SK-N-DZ (cell line): ENCODE data around the gene ZNF532. TPM values are rescaled to one million over a fixed set of nuclear protein-coding genes. Genes with fewer than 3 reads are reported as not detected.
"Not testable (repeated sequence)": the region's sequence is repeated elsewhere in the genome, so short reads cannot be mapped to it uniquely, and the experiment has no call there.

ENCODE experiments used
- DNase-seq: peaks from one replicate; pipeline ENCODE4 v3.0.0-alpha.2; 2015; ENCODE audit warnings: low spot score
- polyA plus RNA-seq, 2 experiments: library from polyadenylated mRNA; depleted of rRNA; stranded (reverse); fragments of >200 nt; gene quantifications; 2 replicates each; pipeline ENCODE4 v1.2.3, GENCODE V29; 2014

Gene ZNF532, protein sequence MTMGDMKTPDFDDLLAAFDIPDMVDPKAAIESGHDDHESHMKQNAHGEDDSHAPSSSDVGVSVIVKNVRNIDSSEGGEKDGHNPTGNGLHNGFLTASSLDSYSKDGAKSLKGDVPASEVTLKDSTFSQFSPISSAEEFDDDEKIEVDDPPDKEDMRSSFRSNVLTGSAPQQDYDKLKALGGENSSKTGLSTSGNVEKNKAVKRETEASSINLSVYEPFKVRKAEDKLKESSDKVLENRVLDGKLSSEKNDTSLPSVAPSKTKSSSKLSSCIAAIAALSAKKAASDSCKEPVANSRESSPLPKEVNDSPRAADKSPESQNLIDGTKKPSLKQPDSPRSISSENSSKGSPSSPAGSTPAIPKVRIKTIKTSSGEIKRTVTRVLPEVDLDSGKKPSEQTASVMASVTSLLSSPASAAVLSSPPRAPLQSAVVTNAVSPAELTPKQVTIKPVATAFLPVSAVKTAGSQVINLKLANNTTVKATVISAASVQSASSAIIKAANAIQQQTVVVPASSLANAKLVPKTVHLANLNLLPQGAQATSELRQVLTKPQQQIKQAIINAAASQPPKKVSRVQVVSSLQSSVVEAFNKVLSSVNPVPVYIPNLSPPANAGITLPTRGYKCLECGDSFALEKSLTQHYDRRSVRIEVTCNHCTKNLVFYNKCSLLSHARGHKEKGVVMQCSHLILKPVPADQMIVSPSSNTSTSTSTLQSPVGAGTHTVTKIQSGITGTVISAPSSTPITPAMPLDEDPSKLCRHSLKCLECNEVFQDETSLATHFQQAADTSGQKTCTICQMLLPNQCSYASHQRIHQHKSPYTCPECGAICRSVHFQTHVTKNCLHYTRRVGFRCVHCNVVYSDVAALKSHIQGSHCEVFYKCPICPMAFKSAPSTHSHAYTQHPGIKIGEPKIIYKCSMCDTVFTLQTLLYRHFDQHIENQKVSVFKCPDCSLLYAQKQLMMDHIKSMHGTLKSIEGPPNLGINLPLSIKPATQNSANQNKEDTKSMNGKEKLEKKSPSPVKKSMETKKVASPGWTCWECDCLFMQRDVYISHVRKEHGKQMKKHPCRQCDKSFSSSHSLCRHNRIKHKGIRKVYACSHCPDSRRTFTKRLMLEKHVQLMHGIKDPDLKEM (N-terminal part only)
- polyA plus RNA-seq (2014; cell fraction: cytosol; rRNA removed) = 42.6 and 65.6 TPM in 2 replicates
- 43.0 and 70.1 TPM in 2 replicates for polyA plus RNA-seq (2014; cell fraction: nucleus; rRNA removed)

DNA sequence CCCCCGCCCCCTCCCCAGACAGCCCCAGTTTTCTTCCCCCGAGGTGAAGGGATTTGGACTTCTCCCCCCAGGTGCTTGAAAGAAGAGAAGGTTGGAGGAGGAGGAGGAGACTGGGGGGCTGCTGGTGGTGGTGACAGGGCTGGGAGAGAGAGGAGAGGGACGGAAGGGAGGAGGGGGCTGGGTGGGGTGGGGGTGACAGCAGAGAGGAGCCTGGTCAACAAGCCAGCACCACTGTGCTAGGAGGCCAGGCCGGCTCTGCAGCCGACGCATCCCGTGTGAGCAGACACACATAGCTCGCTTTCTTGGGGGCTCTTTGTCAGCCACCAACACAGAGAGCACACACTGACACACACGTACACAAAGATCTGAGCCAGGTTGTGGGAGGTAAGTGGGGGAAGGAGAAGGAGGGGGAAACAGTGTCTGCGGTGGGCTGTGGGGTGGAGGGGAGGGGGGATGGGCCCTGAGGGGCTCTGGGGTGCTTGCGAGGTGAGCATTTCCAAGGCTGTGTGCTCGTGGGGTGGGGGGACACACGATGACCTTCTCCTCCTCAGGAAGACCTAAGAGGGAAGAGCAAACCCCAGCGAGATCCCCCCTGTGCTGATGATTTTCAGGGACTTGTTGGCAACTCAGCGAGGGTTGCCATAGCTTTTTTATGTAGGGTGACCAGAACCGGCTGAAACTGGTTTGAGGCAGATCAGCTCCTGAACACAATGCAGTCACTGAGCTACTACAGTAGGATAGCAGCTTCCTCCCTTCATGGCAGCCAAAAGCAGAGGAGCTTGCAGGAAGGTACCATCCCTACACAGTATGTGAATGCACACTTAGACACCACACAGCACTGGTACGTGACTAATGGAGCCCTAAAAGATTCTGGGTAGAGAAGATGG, at the start of gene ZNF532:
Gene ZNF532, plus strand, starts transcription at position 732 of the 887 bp plus-strand sequence. CDS start 53,411 bp downstream, outside the sequence.
- DNase-seq = peak; percentile 79

DNA sequence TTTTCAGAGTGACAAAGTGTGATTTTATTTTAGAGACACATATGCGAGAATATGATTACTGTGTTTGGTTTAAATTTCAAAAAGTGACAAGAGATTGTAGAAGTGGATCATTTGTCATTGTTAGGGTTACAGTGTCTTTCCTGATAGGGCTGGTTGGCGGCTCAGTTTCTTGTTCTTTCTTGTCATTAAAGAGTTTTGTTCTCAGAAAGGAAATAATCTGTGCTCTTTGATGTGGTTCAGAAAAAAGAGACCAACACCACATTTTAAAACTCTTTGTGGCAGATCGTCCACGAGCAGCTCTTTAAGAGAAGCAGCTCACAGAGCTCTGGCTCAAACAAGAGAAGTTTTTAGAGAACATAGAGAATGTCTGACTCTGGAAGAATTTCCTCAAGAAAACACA, 45.6 kb upstream of the ZNF532 start:
- no peak for DNase-seq

DNA sequence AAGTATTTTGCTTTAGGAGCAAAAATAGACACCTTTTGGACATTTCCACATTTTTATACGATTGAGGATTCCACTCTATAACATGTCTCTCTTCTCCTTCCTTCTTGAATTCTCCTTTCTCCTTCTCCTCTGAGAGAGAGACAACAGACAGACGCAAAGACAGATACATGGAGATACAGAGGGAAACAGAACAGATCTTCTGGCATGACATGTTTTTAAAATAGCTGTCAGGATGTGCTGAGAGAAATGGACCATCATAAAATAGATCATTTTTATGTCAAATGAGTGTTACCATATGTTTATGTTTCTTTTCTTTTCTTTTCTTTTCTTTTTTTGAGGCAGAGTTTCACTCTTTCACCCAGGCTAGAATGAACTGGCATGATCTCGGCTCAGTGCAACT, 44.4 kb upstream of the ZNF532 start:
- DNase-seq = no peak

DNA sequence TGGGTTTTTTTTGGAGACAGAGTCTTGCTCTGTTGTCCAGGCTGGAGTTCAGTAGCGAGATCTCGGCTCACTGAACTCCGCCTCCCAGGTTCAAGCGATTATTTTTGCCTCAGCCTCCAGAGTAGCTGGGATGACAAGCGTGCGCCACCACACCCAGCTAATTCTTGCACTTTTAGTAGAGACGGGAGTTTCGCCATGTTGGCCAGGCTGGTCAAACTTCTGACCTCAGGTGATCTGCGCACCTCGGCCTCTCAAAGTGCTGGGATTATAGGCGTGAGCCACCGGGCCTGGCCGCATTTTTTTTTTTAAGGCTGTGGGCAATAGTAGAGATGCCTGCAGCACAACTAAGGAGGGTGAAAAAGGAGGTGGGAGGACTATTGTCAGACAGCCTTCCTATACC, 41.7 kb upstream of the ZNF532 start:
- no peak for DNase-seq

DNA sequence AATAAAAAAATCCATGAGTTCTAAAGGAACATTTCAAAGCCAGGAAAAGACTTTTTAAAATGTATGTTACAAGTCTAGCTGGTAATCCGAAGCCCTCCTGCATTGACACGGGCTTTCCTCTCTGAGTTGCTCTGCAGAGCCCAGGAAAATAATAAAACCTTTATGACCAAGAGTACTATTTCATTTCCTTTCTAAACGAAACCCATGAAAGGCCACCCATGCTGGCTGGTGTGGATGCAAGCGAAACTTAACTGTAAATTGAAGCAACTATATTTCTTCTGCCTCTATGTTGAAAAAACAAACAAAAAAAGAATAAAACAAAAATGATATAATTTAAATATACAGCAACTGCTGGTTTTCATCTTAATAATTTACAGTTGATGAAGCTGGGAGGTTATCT, 41.3 kb upstream of the ZNF532 start:
- no peak for DNase-seq

DNA sequence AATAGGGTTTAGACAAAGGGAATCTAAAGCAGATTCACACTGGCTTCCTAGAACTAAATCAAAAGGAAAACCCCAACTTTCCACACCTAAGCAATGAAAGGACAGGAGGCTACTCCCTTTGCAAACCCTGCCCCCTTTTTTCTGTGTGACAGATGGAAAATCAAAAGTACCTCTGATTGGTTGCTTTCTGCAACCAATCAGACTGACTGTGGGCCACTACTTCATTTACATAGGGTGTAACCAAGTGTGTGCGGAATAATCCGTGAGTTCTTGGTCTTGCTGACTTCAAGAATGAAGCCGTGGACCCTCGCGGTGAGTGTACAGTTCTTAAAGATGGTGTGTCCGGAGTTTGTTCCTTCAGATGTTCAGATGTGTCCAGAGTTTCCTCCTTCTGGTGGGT, 37.8 kb upstream of the ZNF532 start:
- not testable (repeated sequence) for DNase-seq

DNA sequence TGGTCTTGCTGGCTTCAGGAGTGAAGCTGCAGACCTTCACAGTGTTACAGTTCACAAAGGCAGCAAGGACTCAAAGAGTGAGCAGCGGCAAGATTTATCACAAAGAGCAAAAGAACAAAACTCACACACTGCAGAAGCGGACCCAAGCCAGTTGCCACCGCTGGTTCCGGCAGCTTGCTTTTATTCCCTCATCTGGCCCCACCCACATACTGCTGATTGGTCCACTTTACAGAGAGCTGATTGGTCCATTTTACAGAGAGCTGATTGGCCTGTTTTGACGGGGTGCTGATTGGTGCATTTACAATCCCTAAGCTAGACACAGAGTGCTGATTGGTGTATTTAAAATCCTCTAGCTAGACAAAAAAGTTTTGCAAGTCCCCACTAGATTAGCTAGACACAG, 37.2 kb upstream of the ZNF532 start:
- no peak for DNase-seq

DNA sequence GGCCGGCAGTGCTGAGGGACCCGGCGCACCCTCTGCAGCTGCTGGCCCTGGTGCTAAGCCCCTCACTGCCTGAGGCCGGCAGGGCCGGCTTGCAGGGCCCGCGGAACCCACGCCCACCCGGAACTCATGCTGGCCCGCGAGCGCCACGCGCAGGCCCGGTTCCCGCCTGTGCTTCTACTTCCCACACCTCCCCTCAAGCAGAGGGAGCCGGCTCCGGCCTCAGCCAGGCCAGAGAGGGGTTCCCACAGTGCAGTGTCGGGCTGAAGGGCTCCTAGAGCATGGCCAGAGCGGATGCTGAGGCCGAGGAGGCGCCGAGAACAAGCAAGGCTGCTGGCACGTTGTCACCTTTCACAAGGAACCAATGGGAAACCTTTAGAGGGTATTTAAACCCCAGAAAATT, 36.8 kb upstream of the ZNF532 start:
- DNase-seq = no peak

DNA sequence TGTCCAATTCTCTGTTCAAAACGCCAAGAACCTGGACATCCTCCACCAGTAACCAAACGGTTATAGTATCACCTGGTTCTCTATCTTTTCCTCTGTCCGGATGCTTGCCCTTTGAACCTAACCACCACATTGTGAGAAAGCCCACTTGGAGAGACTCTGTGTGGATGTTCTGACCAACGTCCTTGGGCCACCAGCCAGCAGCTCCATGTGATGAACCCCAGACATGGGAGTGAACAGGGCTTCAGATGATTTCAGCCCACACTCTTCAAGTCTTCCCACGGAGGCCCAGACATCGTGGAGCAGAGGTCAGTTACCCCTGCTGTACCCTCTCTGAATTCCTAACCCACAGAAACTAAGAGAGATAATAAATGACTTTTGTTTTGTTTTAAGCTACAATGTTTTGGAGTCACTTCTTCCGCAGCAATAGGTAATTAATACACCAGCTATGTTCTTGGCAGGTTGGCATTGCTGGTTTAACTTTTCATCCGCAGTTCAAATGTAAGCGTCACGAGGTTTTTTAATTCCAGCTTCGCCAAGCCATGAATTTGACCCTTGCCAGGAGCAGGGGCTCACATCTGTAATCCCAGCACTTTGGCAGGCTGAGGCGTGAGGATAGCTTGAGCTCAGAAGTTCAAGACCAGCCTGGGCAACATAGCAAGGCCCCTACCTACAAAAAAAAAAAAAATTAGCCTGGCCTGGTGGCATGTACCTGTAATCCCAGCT, 36.1 kb upstream of the ZNF532 start:
- no peak for DNase-seq

DNA sequence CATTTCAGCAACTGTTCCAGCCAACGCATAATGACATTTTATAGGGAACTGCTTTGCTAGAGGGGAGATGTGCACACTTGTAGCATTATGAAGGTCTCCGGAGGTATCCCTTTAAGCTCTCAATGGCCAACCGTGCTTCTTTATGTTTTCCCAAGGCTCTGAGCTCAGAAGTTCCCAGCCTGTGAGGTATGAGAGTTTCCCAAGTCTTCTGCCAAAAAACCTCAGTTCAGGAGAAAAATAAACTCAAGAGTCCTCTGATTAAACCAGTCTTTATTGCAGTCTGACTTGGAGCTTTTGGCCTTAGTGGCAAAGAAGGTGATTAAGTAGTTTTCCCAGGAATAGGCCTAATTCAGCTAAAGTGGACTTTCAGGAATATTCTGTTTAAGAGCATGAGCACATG, 35.4 kb upstream of the ZNF532 start:
- no peak for DNase-seq

DNA sequence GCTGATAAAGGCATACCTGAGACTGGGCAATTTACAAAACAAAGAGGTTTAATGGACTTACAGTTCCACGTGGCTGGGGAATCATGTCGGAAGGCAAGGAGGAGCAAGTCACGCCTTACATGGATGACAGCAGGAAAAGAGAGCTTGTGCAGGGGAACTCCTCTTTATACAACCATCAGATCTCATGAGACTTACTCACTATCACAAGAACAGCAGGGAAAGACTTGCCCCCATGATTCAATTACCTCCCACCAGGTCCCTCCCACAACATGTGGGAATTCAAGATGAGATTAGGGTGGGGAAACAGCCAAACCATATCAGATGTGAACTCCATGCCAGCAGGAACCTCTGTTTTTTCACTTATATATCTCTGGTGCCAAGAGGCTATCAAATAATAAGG, 34.8 kb upstream of the ZNF532 start:
- DNase-seq = peak; percentile 10

DNA sequence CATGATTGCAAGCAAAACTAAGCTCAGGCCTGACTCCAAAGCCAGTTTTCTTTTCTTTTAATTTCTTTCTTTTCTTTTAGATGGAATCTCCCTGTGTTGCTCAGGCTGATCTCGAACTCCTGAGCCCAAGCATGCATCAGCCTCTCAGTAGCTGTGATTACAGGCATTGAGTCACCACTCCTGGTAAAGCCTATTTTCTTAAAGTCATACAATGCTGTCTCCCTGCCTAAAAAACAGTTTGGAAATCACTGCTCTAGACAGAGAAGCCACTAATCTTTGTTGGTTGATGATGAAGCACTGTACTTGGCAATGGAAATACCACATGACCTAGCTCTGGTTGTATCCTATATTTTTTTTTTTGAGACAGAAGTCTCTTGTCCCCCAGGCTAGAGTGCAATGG, 33.1 kb upstream of the ZNF532 start:
- DNase-seq = no peak

DNA sequence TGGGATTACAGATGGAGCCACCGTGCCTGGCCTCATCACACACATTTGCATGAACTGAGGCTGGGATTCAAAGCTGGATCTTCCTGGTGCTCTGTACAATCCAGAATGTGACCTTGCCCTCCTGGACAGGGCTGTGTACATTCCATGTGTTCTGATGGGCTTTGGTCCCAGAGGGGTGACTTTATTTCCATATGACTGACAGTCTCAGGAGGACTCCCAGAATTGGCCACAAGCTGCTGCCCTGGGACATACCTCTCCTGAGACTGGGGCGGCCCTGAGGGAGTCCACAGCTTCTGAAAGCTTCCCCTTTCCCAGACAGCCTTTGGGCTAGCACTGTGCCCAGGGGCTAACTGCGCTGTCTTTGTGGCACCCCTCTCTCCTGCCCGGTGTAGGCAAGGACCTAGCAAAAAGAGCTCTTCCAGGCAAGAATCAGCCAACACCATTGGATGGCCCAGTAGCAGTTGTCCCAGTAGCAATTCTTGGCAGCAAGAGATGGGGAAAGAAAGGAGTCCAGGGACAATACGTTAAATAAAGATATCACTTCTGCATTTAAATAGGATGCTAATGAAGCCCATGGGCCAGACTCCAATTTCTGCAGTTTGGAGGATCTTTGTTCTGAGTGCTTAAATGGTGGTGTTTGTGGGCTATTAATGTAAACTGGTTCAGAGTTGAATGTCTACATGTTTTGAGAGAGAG, 26.4 kb upstream of the ZNF532 start:
- no peak for DNase-seq

DNA sequence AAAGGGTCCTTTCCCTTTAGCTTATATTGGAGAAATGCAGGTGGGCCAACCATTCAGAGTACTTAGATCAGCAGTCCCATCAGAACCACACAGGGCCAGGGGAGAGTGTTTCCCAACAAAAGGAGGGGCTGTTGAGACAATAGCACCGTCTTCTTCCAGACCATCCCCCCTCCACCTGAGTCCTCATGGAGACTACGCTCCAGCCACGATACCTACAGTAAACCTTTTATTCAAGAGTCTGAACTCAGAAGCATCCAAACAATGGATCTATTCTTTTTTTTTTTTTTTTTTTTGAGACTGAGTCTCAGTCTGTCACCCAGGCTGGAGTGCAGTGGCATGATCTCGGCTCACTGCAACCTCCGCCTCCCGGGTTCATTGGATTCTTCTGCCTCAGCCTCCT, 25.7 kb upstream of the ZNF532 start:
- DNase-seq = no peak

DNA sequence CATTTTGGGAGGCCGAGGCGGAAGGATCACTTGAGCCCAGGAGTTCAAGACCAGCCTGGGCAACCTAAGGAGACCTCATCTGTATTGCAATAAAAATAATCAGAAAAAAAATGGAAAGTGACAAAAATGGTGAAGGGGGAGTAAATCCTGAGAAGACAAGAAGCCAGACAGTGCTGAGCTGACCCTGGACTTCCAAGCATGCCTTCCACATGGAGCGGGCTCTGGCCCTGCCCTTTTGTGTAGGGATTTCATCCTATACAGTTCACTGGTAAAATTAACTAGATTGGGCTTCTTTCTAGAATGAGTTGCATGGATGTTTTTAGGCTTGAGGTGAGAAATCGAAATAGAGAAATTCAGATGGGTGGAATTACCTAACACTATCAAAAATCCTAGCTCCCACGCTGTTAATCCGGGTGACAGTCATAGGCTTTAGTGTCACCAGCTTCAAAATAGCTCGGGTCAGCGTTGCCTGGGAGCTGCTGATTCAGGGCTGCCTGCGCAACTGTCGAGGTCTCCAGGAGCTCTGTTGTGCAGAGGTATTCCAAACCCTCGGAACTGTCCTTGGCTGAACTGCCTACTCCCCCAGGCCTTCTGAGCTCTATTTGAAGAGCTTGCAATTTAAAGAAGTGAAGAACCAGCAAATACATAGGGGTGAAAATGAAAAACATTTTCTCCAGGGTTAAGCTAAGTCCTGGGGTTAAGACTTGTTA, 21.5 kb upstream of the ZNF532 start:
- no peak for DNase-seq

DNA sequence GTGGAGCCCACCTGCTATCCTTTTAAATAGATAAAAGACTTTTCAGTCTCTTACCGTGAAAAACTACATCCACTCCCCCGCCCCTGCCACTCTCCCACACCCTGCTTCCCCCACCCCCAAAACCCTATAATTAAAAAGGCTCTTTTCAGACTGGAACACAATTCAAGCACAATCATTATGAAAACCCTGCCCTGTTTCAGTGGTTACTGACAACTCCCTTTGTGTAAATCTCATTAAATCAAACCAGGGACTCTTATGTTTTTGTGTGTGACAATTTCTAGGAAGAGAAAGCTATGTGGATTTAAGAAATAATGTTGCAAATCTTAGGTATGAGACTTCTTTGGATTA, 21.0 kb upstream of the ZNF532 start:
- no peak for DNase-seq

DNA sequence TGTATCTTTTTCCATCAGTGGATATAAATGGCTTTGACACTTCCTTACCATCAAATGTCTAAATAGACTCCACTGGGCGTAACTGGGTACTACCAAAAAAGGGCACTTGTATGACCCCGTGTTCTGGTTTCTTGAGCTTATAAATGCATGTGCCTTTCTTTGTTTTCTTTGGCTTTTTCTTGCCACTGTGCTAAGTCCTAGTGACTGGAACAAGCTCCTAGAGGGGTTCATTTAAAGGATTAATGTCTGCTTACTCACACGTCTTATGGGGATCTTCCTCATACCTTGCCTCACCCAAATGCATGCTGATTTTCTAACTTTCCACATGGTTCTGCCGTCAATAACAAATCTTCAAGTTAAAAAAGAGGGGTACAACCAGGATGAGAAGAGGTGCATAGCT, 19.8 kb upstream of the ZNF532 start:
- no peak for DNase-seq

DNA sequence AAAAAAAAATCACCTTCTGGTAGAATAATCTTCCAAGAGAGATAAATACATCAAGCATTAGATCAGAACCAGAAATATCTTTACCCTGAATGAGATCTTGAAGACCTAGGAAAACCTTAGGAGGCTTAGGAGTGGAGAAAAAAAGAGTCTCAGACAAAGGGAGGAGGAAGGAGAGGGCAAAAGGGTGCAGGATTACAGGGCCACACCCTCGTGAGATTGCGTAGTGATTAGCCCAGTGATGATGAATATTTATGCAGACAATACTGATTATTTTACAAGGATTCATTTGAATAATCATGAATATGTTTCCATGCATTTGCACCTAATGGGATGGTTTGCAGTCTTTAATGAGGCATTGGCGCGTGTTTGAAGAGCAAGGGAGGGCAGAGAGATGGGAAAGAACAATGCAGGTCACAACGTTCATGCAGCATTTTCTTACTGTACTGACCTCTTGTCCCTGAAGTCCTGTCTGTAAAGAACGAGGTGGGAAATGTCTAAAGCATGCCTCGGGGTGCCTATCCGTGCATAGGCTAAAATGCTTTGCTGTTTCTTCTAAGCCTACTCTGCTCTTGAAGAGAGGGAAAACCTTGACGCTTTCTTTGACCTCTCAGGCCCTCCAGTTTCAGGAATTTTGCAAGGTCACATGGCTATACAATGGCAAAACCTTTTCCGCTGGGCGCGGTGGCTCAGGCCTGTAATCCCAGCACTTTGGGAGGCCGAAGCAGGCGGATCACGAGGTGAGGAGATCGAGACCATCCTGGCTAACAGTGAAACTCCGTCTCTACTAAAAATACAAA, 18.6 kb upstream of the ZNF532 start:
- no peak for DNase-seq
